ENCODE data around the gene SLC13A3.
A peak's percentile ranks its signal among the peaks of the same experiment; 100 is the strongest.

Gene SLC13A3

GRCh38 chr20:46652699-46653098 is 1.4 kb upstream of the SLC13A3 start:
- no peak for DNase-seq (ENCODE audit: low spot score)

- DNase-seq (ENCODE audit: low spot score): peak; percentile 5
Observed at GRCh38 chr20:46650575-46651090, 626 bp downstream of the SLC13A3 start.

GRCh38 chr20:46649965-46650542 is 1.2 kb downstream of the SLC13A3 start:
- peak; percentile 15 for DNase-seq (ENCODE audit: low spot score)

- no peak for DNase-seq (ENCODE audit: low spot score)
Observed at GRCh38 chr20:46649650-46649949, 1.7 kb downstream of the SLC13A3 start.

GRCh38 chr20:46648903-46649649 is 2.2 kb downstream of the SLC13A3 start:
- peak; percentile 47 for DNase-seq (ENCODE audit: low spot score)

- DNase-seq (ENCODE audit: low spot score): peak; percentile 74
Observed at GRCh38 chr20:46647469-46647868, 3.8 kb downstream of the SLC13A3 start.

- no peak for DNase-seq (ENCODE audit: low spot score)
Observed at GRCh38 chr20:46646659-46647380, 4.4 kb downstream of the SLC13A3 start.

- no peak for DNase-seq (ENCODE audit: low spot score)
Observed at GRCh38 chr20:46646122-46646521, 5.1 kb downstream of the SLC13A3 start.

- DNase-seq (ENCODE audit: low spot score): no peak
Observed at GRCh38 chr20:46644733-46645132, 6.5 kb downstream of the SLC13A3 start.

GRCh38 chr20:46644160-46644559 is 7.1 kb downstream of the SLC13A3 start:
- no peak for DNase-seq (ENCODE audit: low spot score)

GRCh38 chr20:46642969-46643343 is 8.3 kb downstream of the SLC13A3 start:
- DNase-seq (ENCODE audit: low spot score): no peak

- no peak for DNase-seq (ENCODE audit: low spot score)
Observed at GRCh38 chr20:46642265-46642968, 8.8 kb downstream of the SLC13A3 start.

GRCh38 chr20:46641424-46641823 is 9.8 kb downstream of the SLC13A3 start:
- DNase-seq (ENCODE audit: low spot score): no peak

- no peak for DNase-seq (ENCODE audit: low spot score)
Observed at GRCh38 chr20:46640536-46641311, 10.5 kb downstream of the SLC13A3 start.

- DNase-seq (ENCODE audit: low spot score): no peak
Observed at GRCh38 chr20:46640044-46640443, 11.2 kb downstream of the SLC13A3 start.

- no peak for DNase-seq (ENCODE audit: low spot score)
Observed at GRCh38 chr20:46639587-46639986, 11.7 kb downstream of the SLC13A3 start.

GRCh38 chr20:46638898-46639274 is 12.4 kb downstream of the SLC13A3 start:
- no peak for DNase-seq (ENCODE audit: low spot score)

GRCh38 chr20:46638134-46638897 is 12.9 kb downstream of the SLC13A3 start:
- DNase-seq (ENCODE audit: low spot score): peak; percentile 75

- no peak for DNase-seq (ENCODE audit: low spot score)
Observed at GRCh38 chr20:46637427-46638133, 13.7 kb downstream of the SLC13A3 start.

- no peak for DNase-seq (ENCODE audit: low spot score)
Observed at GRCh38 chr20:46637020-46637419, 14.2 kb downstream of the SLC13A3 start.

Measured in globus pallidus (tissue), 1 donor.